H1 (cell line): ENCODE measurements around the gene TNPO2. TPM values are rescaled to one million over a fixed set of nuclear protein-coding genes. Genes with fewer than 3 reads are reported as not detected.

Experiments
- CTCF ChIA-PET: fragments of 300-600 bp; sonication (Branson Sonifier 250); formaldehyde crosslinking; loops from one replicate; lab custom pipeline; 2021; ENCODE audit not compliant: partially characterized antibody; lab: Charles Lee
- POLR2A ChIA-PET: fragments of 300-600 bp; sonication (Branson Sonifier 250); formaldehyde crosslinking; loops from one replicate; lab custom pipeline; 2021; ENCODE audit warnings: inconsistent platforms; ENCODE audit not compliant: partially characterized antibody; lab: Charles Lee
- DNase-seq, 2 experiments: peaks; one replicate each; pipeline versions ENCODE4 v3.0.0 to v3.0.0-alpha.2; 2010 to 2022; ENCODE audit warnings: low spot score in 2 of 2, low read depth in 1 of 2, mixed read lengths in 1 of 2
- FAIRE-seq: peaks from 2 replicates; lab custom pipeline; 2011; peaks lifted over from hg19 to GRCh38; lab: Jason Lieb, UNC
- H2AFZ ChIP-seq: 2 replicates; pipeline ENCODE4 v1.8.1; 2012; ENCODE audit warnings: low read length, inconsistent platforms
- H2AK5ac ChIP-seq: 2 replicates; pipeline ENCODE4 v1.6.1; 2013; ENCODE audit warnings: low read depth, low read length
- H2BK120ac ChIP-seq: replicated peaks from 2 replicates; pipeline ENCODE3; 2013; ENCODE audit warnings: low read depth, low read length, inconsistent platforms
- H2BK12ac ChIP-seq: 2 replicates; pipeline ENCODE4 v1.6.1; 2013; ENCODE audit warnings: low read depth, low read length
- H2BK15ac ChIP-seq: 2 replicates; pipeline ENCODE4 v1.6.1; 2013; ENCODE audit warnings: low read length
- H2BK20ac ChIP-seq: 2 replicates; pipeline ENCODE4 v1.6.1; 2013; ENCODE audit warnings: low read length
- H2BK5ac ChIP-seq: 2 replicates; pipeline ENCODE4 v1.6.1; 2013; ENCODE audit warnings: low read depth, low read length
- H3K14ac ChIP-seq: 2 replicates; pipeline ENCODE4 v1.6.1; 2013; ENCODE audit warnings: inconsistent platforms; ENCODE audit not compliant: insufficient read length
- H3K18ac ChIP-seq: 2 replicates; pipeline ENCODE4 v1.6.1; 2013; ENCODE audit warnings: low read length; ENCODE audit errors: extremely low read depth
- H3K23ac ChIP-seq: 2 replicates; pipeline ENCODE4 v1.6.1; 2013; ENCODE audit warnings: inconsistent platforms; ENCODE audit not compliant: insufficient read length
- H3K23me2 ChIP-seq: 2 replicates; pipeline ENCODE4 v1.6.1; 2013; ENCODE audit warnings: low read depth, low read length
- H3K27ac ChIP-seq: 2 replicates; pipeline ENCODE4 v1.6.1; 2011; ENCODE audit warnings: low read depth, low read length, inconsistent platforms
- H3K27me3 ChIP-seq, 4 experiments: replicated peaks in 1 of 4; 1 replicate in 1 of 4; 2 replicates in 3 of 4; pipeline versions ENCODE4 v1.6.1 to v1.8.1; 2011 to 2013; ENCODE audit warnings: low read length in 3 of 4, mild to moderate bottlenecking in 3 of 4, inconsistent platforms in 2 of 4, mixed read lengths in 2 of 4, moderate library complexity in 1 of 4; ENCODE audit not compliant: control insufficient read depth in 3 of 4, insufficient read depth in 3 of 4; ENCODE audit errors: extremely low read depth in 1 of 4
- H3K36me3 ChIP-seq, 4 experiments: 2 replicates each; pipeline versions ENCODE4 v1.6.1 to v1.8.1; 2011 to 2013; ENCODE audit warnings: mild to moderate bottlenecking in 4 of 4, low read length in 3 of 4, moderate library complexity in 2 of 4, control low read depth in 1 of 4, inconsistent platforms in 1 of 4; ENCODE audit not compliant: insufficient read depth in 4 of 4, control insufficient read depth in 2 of 4
- H3K4ac ChIP-seq: replicated peaks from 2 replicates; pipeline ENCODE3; 2013; ENCODE audit warnings: low read length, low read depth, mixed read lengths, inconsistent platforms; ENCODE audit not compliant: insufficient read length
- H3K4me1 ChIP-seq, 4 experiments: replicated peaks in 1 of 4; 1 replicate in 1 of 4; 2 replicates in 3 of 4; pipeline versions ENCODE4 v1.6.1 to v1.8.1; 2011 to 2013; ENCODE audit warnings: low read length in 3 of 4, inconsistent platforms in 2 of 4, mixed read lengths in 1 of 4; ENCODE audit not compliant: insufficient read depth in 4 of 4, control insufficient read depth in 3 of 4
- H3K4me2 ChIP-seq, 2 experiments: 2 replicates each; pipeline versions ENCODE4 v1.6.1 to v1.8.1; 2011 to 2013; ENCODE audit warnings: low read depth in 2 of 2, low read length in 2 of 2, control low read depth in 1 of 2, inconsistent platforms in 1 of 2, mild to moderate bottlenecking in 1 of 2; ENCODE audit not compliant: insufficient read depth in 1 of 2
- H3K4me3 ChIP-seq, 4 experiments: fragments of 200-600, 300-600 bp in 1 of 4; sonication (generic), shearing (Covaris generic), sonication (Bioruptor Twin) in 1 of 4; 2 replicates each; pipeline versions ENCODE4 v1.5.1 to v1.8.1; 2011 to 2016; ENCODE audit warnings: low read length in 4 of 4, low read depth in 3 of 4, control low read depth in 2 of 4, inconsistent platforms in 2 of 4, mild to moderate bottlenecking in 2 of 4, mixed read lengths in 1 of 4, moderate library complexity in 1 of 4; ENCODE audit not compliant: insufficient read depth in 2 of 4; ENCODE audit errors: extremely low read depth in 1 of 4
- H3K56ac ChIP-seq: replicated peaks from 2 replicates; pipeline ENCODE3; 2013; ENCODE audit warnings: low read depth, mild to moderate bottlenecking, mixed read lengths, low read length, inconsistent platforms; ENCODE audit not compliant: insufficient read length
- H3K79me1 ChIP-seq: 2 replicates; pipeline ENCODE4 v1.6.1; 2013; ENCODE audit warnings: low read depth, low read length, control low read depth
- H3K79me2 ChIP-seq, 2 experiments: 2 replicates each; pipeline versions ENCODE4 v1.6.1 to v1.8.1; 2012 to 2013; ENCODE audit warnings: low read length in 2 of 2, mild to moderate bottlenecking in 2 of 2, inconsistent platforms in 1 of 2; ENCODE audit not compliant: insufficient read depth in 2 of 2, control insufficient read depth in 1 of 2
- H3K9ac ChIP-seq, 4 experiments: replicated peaks in 1 of 4; 1 replicate in 1 of 4; 2 replicates in 3 of 4; pipeline versions ENCODE4 v1.6.1 to v1.8.1; 2011 to 2013; ENCODE audit warnings: low read depth in 3 of 4, low read length in 3 of 4, control low read depth in 2 of 4, mild to moderate bottlenecking in 2 of 4, moderate library complexity in 2 of 4, inconsistent platforms in 1 of 4; ENCODE audit errors: extremely low read depth in 1 of 4
- H3K9me3 ChIP-seq, 2 experiments: 2 replicates each; pipeline versions ENCODE4 v1.6.1 to v1.8.1; 2012 to 2013; ENCODE audit warnings: mild to moderate bottlenecking in 2 of 2, moderate library complexity in 2 of 2, control low read depth in 1 of 2, inconsistent platforms in 1 of 2, low read depth in 1 of 2, low read length in 1 of 2, mixed read lengths in 1 of 2; ENCODE audit not compliant: insufficient read depth in 2 of 2
- H4K20me1 ChIP-seq, 2 experiments: replicated peaks in 1 of 2; 2 replicates each; pipeline versions ENCODE3 to v1.8.1; 2011 to 2013; ENCODE audit warnings: inconsistent platforms in 2 of 2, low read length in 2 of 2, mild to moderate bottlenecking in 1 of 2; ENCODE audit not compliant: insufficient read depth in 2 of 2, control insufficient read depth in 1 of 2
- H4K5ac ChIP-seq: 2 replicates; pipeline ENCODE4 v1.6.1; 2013; ENCODE audit warnings: low read length, low read depth, mixed read lengths, inconsistent platforms; ENCODE audit not compliant: insufficient read length
- H4K8ac ChIP-seq: 2 replicates; pipeline ENCODE4 v1.8.0; 2013; ENCODE audit warnings: mild to moderate bottlenecking, moderate library complexity, low read length, inconsistent platforms; ENCODE audit not compliant: insufficient read depth; ENCODE audit errors: extremely low read depth
- H4K91ac ChIP-seq: replicated peaks from 2 replicates; pipeline ENCODE3; 2013; ENCODE audit warnings: low read length, mixed read lengths, inconsistent platforms; ENCODE audit not compliant: insufficient read length
- GTF2F1 ChIP-seq: IDR thresholded peaks from 2 replicates; pipeline ENCODE4 v1.6.1; 2012; ENCODE audit warnings: low read depth, low read length, improper control_type of control experiment, borderline replicate concordance
- TBP ChIP-seq: IDR thresholded peaks from 2 replicates; pipeline ENCODE4 v1.6.1; 2011; ENCODE audit warnings: low read depth, low read length, improper control_type of control experiment
- WGBS, 2 experiments: shearing (Covaris generic) in 1 of 2; methylation state at CpG; one replicate each; pipeline versions ENCODE4 v1.1.6 to v1.1.7; 2013 to 2015; ENCODE audit warnings: low lambda C conversion rate in 2 of 2, mixed read lengths in 2 of 2, inconsistent platforms in 1 of 2, low coverage in 1 of 2, missing lambda C conversion rate in 1 of 2; ENCODE audit not compliant: insufficient replicate concordance in 2 of 2, insufficient coverage in 1 of 2, insufficient read length in 1 of 2; ENCODE audit errors: extremely low coverage in 1 of 2, missing lambda C conversion rate in 1 of 2; 5-methylcytosine and 5-hydroxymethylcytosine counted together
- polyA plus RNA-seq, 7 experiments: library from polyadenylated mRNA; depleted of rRNA in 3 of 7; stranded (reverse) in 5 of 7; unstranded in 2 of 7; fragments of >200 nt in 5 of 7; fragments of 200-250 nt in 2 of 7; gene quantifications; 1 replicate in 5 of 7; 2 replicates in 1 of 7; 4 replicates in 1 of 7; pipeline versions ENCODE4 v1.2.1 to v1.2.3, GENCODE V29; 2011 to 2013; ENCODE audit warnings: missing spikeins in 2 of 7, mixed read lengths in 2 of 7
- total RNA-seq: library from RNA; stranded (reverse); fragmentation: NEBNext Ultra II Directional; extraction: Animal tissue kit (Norgen Biotek cat#: 25700); gene quantifications from 2 replicates; pipeline ENCODE4 v1.2.1, GENCODE V29; 2021

TNPO2 gene
- total and polyA plus RNA-seq, 2 of the 8 experiments (the other 6 are each of a cell fraction or from before 2014, with no cell fraction given): 112 to 121 TPM

DNA sequence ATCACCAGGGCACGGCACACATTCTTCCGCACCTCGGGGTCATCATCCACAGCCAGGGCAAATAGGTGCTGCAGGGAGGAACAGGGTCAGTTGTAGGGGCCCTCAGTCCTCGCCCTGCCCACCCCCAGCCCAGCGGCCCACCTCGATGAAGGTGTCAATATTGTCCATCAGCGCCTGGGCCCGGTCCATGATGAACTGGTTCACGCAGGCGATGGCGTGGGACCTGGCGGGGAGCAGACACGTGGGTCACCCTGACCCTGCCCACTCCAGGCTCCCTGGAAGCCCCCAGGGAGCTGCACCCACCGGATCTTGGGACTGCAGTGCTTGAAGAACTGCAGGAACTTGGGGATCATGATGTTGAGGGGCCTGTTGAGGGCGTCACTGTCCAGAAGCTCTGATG, 8.6 kb downstream of the TNPO2 start:
- DNase-seq: no peak
- Histone ChIP-seq H3K79me2 (peaks cover 9 to 37% of the 10 kb centered on the region in 2 experiments), H3K23me2 (no peaks in the 10 kb centered on the region), H4K91ac (no peak overlapping the region), H3K18ac (no peak overlapping the region), H3K9ac (no peak overlapping the region), H2AK5ac (no peak overlapping the region), H2BK5ac (no peak overlapping the region), H3K9me3 (no peaks in the 10 kb centered on the region), H3K14ac (no peak overlapping the region), H4K20me1 (peaks cover 9 to 23% of the 10 kb centered on the region in 2 experiments), H2BK15ac (no peak overlapping the region), H3K4me1 (no peaks in the 10 kb centered on the region), H3K27ac (no peak overlapping the region), H3K4me3 (no peak overlapping the region), H4K8ac (no peak overlapping the region), H2AFZ (no peak overlapping the region), H2BK20ac (no peak overlapping the region), H3K27me3 (no peaks in the 10 kb centered on the region), H3K23ac (no peak overlapping the region), H2BK12ac (no peak overlapping the region), H2BK120ac (no peak overlapping the region), H4K5ac (no peak overlapping the region), H3K36me3 (peaks cover 38 to 64% (median 50%) of the 10 kb centered on the region in 4 experiments), H3K4me2 (no peak overlapping the region), H3K4ac (no peak overlapping the region), H3K56ac (no peak overlapping the region), H3K79me1 (peaks cover 8% of the 10 kb centered on the region; the same call in 1 of the 2 replicates)
- ChIA-PET POLR2A (interaction anchor here (0.9 to 12.9 kb wide), 7 partner anchors 7 to 34 kb away, joined by 3 to 258 read pairs (median 6); partner anchors contain the start of genes GET3, TNPO2 and TRIR), CTCF (interaction anchor here (0.6 to 13.0 kb wide), 11 partner anchors 8 to 83 kb away, joined by 3 to 81 read pairs (median 6); partner anchors contain the start of gene TRIR)
- FAIRE-seq: no peak
- WGBS, 2 experiments: 90% methylated on average over 15 of the region's 15 CpGs; no CpG with 5 or more reads in 1 of the 2 experiments
- TF ChIP-seq GTF2F1: no peak
- TF ChIP-seq TBP: no peak
